ENCODE results near the gene DRAM1. TPM values are rescaled to one million over a fixed set of nuclear protein-coding genes. Genes with fewer than 3 reads are reported as not detected.

The DRAM1 gene
- total and polyA plus RNA-seq, 10 of the 15 experiments (the other 5 are each of a cell fraction or from before 2014, with no cell fraction given): 22.4 to 91.5 (median 41.4) TPM

- TF ChIP-seq TBL1XR1 (IDR thresholded peaks at IDR 0.05; ENCODE audit: low read depth, low read length) (no peak), STAT1 (conservative IDR thresholded peaks at IDR 0.05) (no peak)
Measured at GRCh38 chr12:101923045-101923718, 45.8 kb downstream of the DRAM1 start (continued).

DNA sequence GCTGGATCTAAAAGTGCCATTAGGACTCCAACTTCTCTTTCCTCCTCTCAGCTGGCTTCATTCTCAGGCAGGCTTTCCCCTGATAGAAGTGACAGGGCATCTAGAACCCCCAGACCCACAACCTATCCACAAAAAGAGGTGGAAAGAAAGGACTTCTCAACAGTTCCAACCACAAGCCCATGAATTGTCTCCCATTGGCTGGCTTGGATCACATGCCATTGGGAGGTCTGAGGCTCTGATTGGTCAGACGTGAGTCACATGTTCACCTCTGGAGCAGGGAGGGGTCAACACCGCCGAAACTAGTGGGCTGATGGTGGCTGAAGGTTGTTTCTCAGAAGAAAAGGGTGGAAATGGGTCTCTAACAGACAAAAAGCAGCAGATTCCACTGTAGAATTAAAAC, 47.2 kb downstream of the DRAM1 start:
- H3K9me3 ChIP-seq (replicated peaks; ENCODE audit: control insufficient read depth, insufficient read depth, low read length): peaks cover 20% of the 10 kb centered on the region; the same call in 2 of the 3 replicates
- H3K9ac ChIP-seq (ENCODE audit: control insufficient read depth, insufficient read depth, low read length): no peak overlapping the region
- H3K4me3 ChIP-seq: no peak overlapping the region
- CTCF ChIA-PET: no interaction called here
- BruUV-seq (replicated peaks): no TSS peak
- H3K27ac ChIP-seq (ENCODE audit: control insufficient read depth, insufficient read depth): no peak overlapping the region; the same call in 1 of the 2 replicates
- ATAC-seq (no peak), FAIRE-seq (no peak), DNase-seq (ENCODE audit: low read depth, low spot score) (no peak)
- POLR2A ChIA-PET: no interaction called here
- SMC1A ChIA-PET (ENCODE audit: uncharacterized antibody, unreplicated experiment): no interaction called here
- H3K4me1 ChIP-seq (ENCODE audit: control insufficient read depth, insufficient read depth, low read length): peaks cover 27% of the 10 kb centered on the region
- 100% methylated on average over 3 of the region's 3 CpGs for WGBS (ENCODE audit: insufficient coverage, insufficient replicate concordance, low lambda C conversion rate, missing lambda C conversion rate)
- intact Hi-C loops (cut with micrococcal nuclease; ENCODE audit: unreplicated experiment) (loop anchor here (5.0 kb wide), 1 partner anchor 803 kb away; no protein-coding TSS in a partner anchor), in situ Hi-C loops (cut with MboI) (loop anchor here (25.0 kb wide), 1 partner anchor 1613 kb away; no protein-coding TSS in a partner anchor)
- RAD21 ChIA-PET (ENCODE audit: unreplicated experiment): no interaction called here
- no peak overlapping the region for H2AFZ ChIP-seq (ENCODE audit: control insufficient read depth, low read depth, low read length)
- H3K27me3 ChIP-seq (replicated peaks in 1 of 2; ENCODE audit: control insufficient read depth in 2 of 2, insufficient read depth in 2 of 2, low read length in 1 of 2): no peaks in the 10 kb centered on the region
- no peak overlapping the region for H3K4me2 ChIP-seq (ENCODE audit: control insufficient read depth, insufficient read depth)
- H3K79me2 ChIP-seq (ENCODE audit: control insufficient read depth, insufficient read depth, low read length): peaks cover under 1% of the 10 kb centered on the region; the same call in 1 of the 2 replicates
- peaks cover 0 to 12% of the 10 kb centered on the region in 2 experiments; a peak in 2 of 4 replicates for H3K36me3 ChIP-seq (ENCODE audit: control insufficient read depth in 2 of 2, insufficient read depth in 2 of 2, low read length in 1 of 2)
- no peaks in the 10 kb centered on the region for H4K20me1 ChIP-seq (ENCODE audit: control insufficient read depth, insufficient read depth)
- TF ChIP-seq CBFB (IDR thresholded peaks at IDR 0.05; ENCODE audit: low read depth) (no peak), RAD51 (IDR thresholded peaks at IDR 0.05) (peak; percentile 42; the same call in 1 of the 2 replicates), NFYB (IDR thresholded peaks at IDR 0.05; ENCODE audit: insufficient read depth, low read depth, low read length) (peak; percentile 82), HDGF (IDR thresholded peaks at IDR 0.05) (no peak), USF2 (IDR thresholded peaks at IDR 0.05; ENCODE audit: borderline replicate concordance, low read depth, low read length) (peak; percentile 9; the same call in 1 of the 2 replicates), EP300 (IDR thresholded peaks at IDR 0.05; ENCODE audit: borderline replicate concordance in 1 of 2, control insufficient read depth in 1 of 2, low read depth in 2 of 2, low read length in 2 of 2) (no peak), WRNIP1 (IDR thresholded peaks at IDR 0.05; ENCODE audit: borderline replicate concordance, low read depth, low read length) (no peak), MLLT1 (IDR thresholded peaks at IDR 0.05) (no peak)
- TF ChIP-seq, protein P1, sequence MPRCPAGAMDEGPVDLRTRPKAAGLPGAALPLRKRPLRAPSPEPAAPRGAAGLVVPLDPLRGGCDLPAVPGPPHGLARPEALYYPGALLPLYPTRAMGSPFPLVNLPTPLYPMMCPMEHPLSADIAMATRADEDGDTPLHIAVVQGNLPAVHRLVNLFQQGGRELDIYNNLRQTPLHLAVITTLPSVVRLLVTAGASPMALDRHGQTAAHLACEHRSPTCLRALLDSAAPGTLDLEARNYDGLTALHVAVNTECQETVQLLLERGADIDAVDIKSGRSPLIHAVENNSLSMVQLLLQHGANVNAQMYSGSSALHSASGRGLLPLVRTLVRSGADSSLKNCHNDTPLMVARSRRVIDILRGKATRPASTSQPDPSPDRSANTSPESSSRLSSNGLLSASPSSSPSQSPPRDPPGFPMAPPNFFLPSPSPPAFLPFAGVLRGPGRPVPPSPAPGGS (IDR thresholded peaks at IDR 0.05; ENCODE audit: borderline replicate concordance, insufficient read depth, low read depth, low read length, poor library complexity, severe bottlenecking): no peak
- TF ChIP-seq, protein P2, sequence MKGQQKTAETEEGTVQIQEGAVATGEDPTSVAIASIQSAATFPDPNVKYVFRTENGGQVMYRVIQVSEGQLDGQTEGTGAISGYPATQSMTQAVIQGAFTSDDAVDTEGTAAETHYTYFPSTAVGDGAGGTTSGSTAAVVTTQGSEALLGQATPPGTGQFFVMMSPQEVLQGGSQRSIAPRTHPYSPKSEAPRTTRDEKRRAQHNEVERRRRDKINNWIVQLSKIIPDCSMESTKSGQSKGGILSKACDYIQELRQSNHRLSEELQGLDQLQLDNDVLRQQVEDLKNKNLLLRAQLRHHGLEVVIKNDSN (IDR thresholded peaks at IDR 0.05; ENCODE audit: borderline replicate concordance, extremely low read length, insufficient read depth, low read depth, low read length): peak; percentile 74
